ENCODE results near the gene ITGAD.

- no peak for TF ChIP-seq CTCF (conservative IDR thresholded peaks at IDR 0.05; ENCODE audit: low read depth, low read length)
- TF ChIP-seq EZH2 (IDR thresholded peaks at IDR 0.05; ENCODE audit: borderline replicate concordance, low read depth, low read length, poor library complexity, severe bottlenecking): no peak
Measured at GRCh38 chr16:31351942-31352325, 41.2 kb upstream of the ITGAD start.

Data from A673 (cell line).